ENCODE measurements around the gene PLEKHG3.

PLEKHG3 gene

DNA sequence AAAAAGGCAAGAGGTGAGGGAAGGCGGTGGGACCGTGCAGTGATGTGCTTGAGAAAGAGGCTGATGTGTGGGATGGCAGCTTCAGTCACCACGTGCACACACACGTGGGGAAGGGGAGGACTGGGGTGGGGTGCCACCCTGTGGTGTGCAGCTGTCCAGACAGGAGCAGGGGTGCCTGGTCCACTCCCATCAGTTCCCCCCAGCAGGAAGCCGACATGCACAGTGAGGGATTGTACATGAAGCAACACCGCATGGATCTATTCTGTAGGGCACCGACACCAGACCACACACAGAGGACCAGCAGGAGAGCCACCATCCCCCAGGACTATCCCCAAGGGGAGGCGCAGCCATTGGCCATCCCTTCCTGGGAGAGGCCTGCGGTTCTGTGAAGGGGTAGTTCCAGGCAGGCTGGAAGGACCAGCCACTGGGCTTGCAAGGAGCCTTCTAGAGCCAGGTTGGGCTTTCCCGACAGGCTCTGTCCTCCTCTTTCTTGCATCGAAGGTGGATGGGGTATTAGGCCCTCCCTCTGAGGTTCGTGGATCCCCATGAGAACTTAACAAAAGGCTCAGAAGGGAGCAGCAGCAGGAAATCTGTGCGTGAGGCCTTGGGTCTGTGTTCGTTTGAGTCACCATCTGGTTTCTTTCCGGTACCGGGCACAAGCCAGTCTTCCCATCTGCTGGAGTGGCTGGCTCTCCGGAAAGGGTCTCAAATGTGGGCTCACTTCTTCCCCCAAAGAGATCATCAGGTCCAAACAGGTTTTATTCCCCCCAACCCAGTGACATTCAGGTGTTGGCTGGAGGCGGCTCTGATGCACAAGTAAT lies 59.8 kb downstream of the PLEKHG3 start:
- no peak for DNase-seq (ENCODE audit: low read depth in 2 of 2)

DNA sequence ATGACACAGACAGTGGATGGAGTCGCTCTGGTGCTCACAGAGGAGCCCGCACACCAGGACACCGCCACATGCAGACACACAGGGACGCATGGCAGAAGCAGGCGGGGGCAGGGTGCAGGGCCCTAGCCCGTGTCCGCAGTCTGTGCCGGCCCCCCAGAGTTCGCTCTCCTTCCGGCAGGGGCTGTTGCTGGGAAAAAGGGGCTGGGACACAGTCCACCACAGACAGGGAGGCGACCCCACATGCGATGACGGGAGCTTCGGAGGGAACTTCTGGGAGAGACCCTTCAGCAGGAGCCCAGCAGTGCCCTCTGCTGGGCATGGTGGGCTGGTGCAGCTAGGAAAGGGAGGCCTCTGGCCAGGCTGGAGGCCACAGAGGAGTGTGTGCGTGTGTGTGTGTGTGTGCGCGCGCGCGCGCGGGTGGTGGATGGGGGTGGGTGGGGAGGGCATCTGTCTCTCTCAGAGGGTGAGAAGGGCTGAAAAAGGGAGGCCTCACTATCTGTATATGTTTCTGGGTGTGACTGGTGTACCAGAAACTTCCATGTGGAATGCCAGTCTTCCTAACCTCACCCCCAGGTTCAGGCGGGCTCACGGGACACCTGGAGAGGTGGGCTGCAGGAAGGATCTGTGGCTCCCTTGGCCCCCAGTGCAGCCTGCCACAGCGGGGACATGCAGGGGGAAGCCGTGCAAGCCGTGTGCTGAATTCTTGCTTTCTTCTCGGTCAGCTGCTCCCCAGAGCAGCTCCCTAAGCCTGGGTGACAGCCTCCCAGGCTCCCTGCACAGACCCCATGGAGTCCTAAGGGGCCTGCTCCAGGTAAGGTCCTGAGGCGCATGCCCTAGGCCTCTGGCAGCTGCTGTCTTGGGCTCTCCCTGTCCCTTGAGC lies 60.7 kb downstream of the PLEKHG3 start:
- peak; percentile 46 to 49 for DNase-seq (ENCODE audit: low read depth in 2 of 2)

DNA sequence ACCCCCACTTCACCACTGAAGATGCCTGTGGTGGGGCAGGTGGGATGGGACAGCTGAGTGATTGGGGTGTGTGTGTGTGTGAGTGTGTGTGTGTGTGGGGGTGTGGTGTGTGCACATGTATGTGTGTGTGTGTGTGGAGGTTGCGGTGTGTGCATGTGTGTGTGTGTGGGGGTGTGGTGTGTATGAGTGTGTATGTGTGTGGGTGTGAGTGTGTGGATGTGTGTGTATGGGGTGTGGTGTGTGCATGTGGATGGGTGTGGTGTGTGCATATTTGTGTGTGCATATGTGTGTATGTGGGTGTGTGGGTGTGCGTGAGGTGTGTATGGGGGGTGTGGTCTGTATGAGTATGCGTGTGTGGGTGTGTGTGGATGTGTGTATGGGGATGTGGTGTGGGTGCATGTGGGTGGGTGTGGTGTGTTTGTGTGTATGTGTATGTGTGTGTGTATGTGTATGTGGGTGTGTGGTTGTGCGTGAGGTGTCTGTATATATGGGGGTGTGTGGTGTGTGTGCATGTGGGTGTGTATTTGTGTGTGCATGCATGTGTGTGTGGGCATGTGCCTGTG lies 61.6 kb downstream of the PLEKHG3 start:
- DNase-seq (ENCODE audit: low read depth in 2 of 2), result no peak

DNA sequence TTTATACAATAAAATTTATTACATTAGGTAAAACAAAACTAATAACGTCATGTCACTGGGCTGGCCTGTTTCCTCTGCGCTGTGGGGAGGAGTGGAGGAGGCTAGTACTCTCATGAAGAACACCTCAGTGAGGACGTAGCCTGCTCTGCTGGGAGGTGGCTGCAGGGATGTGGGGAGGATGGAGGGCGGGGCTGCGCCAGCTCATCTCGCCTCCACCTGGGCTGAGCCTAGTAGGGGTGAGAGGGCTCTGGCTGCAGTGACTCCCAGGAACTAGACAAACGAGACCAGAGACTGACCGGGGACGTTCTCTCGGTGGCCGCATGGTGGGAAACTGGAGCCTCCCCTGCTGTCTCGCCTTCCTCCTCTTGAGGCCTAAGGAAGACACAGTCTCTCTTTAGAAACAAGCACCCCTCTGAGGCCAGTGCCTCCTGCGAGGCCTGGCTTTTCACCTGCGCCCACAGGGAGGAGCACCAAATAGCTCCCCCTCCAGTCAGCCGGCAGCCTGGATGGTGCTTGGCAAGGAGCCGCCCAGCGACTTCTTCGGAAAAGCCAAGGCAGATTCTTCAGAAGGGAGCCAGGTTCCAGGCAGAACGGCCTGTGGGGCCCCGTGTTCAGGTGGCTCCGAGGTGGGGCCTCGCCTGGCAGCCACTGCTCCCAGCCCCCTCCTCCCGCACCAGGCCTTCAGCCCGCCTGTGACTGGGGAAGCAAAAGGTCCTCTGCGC lies 62.4 kb downstream of the PLEKHG3 start:
- DNase-seq (ENCODE audit: low read depth in 2 of 2), result no peak

DNA sequence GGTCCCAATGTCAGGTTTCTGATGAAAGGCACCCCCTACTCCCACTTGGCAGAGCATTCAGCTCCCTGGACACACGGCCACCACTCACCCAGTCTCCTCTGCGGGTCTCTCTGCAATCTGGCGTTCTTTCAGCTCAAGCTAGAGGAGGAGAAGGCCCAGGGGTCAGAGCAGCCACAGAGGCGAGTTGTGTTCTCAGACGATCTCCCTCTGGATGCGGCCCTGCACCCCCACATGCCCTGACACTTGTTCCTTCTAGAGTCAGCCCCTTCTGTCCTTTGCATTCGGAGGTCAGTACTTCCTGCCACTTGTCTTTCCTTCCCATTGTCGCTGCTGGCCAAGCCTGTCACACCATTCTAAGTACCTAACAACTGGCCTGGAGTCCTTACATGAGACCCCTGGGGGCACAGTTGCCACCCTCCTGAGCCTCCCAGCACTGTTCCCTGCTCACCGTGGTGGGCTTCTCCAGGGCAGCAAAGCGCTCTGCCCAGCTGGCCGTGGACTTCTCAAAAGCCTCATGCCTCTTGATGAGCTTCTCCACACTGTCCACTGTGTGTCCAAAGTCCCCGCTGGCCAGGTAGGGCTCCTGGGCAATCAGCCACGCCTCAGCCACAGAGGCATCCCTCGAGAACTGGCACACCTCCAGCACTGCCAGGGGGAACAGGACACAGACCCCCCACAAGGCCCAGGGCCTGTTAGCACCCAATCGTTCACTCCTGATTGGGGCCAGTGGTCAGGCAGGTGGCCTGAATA lies 63.2 kb downstream of the PLEKHG3 start:
- DNase-seq (ENCODE audit: low read depth in 2 of 2), result no peak

DNA sequence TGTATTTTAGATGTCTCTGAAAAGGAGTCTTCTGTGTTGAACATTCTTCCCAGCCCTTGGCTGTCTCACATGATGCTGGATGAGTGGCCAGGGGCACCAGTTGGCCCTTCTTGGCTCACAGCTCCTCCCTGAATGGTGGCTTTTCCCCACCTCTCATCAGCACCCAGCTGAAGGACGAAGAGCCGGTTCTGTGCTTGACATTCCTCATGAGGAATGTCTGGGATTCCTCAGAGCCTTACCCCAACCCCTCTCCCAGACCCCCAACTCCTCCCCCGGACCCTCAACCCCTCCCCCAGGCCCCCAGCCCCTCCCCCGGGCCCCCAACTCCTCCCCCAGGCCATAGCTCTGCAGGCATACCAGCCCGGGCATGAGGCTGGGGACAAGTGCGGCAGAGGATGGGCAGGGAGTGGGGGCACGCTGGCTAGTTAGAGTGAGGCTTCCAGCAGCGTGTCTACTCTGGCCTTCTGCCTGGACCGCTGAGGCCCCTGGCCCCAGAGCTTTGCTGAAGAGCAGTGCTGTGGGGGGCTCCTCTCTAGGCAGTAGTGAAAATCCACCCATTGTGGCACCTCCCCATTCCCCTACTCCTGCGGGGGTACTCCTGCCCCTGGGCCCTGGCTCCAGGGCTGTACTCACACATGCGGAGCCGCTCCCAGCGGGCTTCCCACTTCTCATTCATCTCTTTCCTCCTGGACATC lies 64.3 kb downstream of the PLEKHG3 start:
- DNase-seq (ENCODE audit: low read depth in 2 of 2), result no peak

DNA sequence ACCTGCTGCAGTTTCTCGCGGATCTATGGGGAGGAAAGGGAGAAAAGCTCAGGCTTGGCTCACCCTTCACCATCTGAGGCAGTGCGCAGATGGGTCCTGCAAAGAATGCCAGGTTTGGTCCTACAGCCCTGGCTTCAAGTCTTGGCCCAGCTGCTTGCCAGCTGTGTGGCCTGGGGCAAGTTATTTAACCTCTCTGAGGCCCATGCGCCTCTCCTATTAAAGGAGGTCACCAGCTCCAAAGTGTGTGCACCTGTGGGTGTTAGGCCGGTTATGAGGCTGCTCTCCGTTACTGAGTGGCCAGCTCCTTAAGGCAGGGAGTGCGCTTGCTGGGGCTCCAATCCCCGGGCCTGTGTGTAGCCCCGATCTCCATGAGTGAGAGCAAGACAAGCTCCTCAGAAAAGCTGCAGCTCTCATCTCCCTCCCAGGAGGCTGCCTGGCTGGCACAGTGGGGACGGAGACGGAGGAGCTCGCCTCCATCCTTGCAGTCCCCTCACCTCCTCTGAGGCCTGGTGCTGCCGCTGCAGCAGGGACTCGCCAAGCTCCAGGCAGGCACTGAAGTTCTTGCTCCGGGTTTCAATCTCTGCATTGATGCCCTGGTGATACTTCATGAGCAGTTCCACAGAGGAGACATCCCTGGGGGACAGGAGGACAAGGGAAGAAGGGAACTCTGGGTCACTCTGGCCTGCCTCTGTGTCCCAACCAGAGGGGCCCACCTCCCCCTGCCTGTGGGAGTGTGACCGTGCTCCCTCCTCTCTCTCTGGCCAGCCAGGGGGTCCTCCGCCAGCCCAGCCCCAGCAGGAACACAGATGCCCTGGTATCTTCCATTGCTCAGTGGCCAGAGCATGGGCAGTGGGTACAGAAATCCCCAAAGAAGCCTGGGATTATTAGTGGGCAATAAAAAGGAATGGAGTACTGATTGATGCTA lies 65.1 kb downstream of the PLEKHG3 start:
- no peak for DNase-seq (ENCODE audit: low read depth in 2 of 2)

DNA sequence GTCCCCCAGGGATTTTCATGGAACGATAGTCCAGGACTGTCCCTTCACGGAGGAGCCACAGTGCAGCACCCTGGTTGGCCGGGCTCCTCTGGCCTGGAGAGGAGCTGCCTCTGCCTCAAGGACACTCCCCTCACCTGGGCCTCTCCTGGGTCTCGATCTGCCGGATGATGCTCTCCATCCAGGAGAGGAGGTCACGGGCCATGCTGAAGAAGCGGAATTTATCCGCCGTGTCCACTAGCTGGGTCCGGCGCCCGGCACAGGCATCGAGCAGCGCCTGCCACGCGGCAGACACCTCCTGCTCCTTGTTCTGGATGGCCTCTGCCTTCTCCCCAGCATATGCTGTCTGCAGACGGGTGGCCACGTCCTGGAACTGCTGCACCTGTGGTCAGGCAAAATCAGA lies 66.5 kb downstream of the PLEKHG3 start:
- DNase-seq (ENCODE audit: low read depth in 2 of 2), result no peak

DNA sequence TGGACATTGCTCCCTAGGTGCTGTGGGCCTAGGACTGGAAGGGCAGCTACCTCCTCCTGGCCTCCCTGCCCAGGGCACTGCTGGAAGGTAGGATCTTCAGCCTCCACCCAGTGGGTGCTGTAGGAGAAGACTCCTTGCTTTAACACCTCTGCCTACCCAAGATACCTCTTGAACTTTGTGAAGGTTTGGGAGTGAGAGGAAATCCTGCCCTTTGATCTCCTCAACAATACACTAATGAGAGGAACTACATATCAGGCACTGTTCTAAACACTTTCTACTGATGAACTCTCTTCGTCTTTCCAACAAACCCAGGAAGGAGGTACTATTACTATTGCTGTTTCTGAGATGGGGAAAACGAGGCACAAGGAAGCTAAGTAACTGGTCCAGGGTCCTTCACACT lies 66.9 kb downstream of the PLEKHG3 start:
- DNase-seq (ENCODE audit: low read depth in 2 of 2), result no peak

DNA sequence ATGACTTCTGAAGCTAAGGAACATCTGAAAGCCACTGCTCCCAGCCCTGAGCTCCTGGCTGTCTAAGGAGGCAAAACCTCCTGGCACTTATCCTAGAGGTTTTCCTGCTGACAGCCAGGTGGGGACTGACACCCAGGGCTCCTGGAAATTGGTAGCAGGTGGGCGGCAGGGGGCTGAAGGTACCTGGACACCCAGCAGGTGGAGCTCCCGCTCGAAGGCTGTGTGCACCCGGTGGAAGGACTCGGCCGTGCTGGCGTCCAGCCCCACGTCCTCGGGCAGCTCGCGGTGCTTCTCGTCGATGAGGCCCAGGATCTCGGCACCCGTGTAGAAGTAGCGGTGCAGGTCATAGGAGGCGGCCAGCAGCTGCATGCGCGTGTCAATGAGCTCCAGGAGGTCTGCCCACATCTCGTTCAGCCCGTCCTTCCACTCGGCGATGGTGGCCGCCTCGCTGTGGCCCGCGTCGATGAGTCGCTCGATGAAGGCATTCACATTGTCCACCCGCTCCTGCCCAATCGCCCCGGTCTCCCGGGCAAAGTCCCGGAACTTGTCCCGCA lies 68.2 kb downstream of the PLEKHG3 start:
- DNase-seq (ENCODE audit: low read depth in 2 of 2), result no peak

DNA sequence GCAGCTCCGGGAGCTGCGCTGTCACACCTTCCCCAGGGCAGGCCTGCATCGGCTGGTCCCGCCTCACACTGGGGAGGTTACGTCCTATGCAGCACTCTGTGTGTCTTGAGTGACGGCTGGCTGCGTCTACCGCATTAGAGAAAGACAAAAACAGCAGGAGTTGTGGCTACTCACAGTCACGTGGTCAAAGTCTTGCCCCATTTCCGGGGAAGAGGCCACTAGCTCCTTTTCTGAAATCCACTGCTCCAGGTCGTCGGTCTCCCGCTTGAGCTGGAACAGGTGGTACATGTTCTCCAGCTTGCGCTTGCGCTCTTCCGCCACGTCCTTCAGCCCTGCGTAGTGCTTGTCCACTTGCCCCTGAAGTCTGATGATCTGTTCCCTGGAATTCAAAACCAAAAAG lies 68.8 kb downstream of the PLEKHG3 start:
- DNase-seq (ENCODE audit: low read depth in 2 of 2), result no peak

DNA sequence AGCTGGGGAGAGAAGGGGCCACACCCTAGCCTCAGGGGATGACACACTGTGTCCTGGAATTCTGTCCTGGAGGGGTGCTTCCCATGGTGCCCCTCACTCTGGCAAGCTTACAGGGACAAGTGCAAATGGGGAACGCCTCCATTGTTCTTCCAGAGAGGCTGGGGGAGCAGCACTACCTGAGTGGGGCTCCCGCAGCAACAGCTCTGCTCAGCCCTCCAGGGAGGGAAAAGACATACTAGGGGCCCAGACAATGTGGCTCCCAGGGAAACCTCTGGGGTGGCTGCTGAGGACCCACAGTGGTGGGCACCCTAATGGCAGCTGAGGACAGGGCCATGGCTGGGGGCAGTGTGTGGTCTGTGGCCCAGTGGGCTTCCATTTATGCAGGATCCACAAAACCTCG lies 69.4 kb downstream of the PLEKHG3 start:
- DNase-seq (ENCODE audit: low read depth in 2 of 2), result no peak

DNA sequence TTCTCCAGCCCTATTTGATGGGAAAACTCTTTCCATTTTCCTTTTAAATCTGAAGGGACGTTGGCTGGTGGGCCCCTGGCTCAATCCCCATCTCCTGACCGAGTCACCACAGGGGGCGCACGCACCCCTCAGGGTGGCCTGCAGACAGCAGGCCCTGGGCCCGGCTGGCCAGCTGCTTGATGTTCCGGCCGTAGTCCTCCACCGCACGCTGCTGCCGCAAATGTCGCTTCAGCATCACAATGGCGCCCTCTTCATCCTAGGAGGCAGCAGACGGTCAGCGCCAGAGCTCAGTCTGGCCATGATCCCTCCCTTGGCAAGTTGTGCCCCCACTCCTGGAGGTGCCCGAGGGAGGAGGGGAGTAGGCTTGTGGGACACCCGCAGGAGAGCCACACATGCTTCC lies 70.0 kb downstream of the PLEKHG3 start:
- no peak for DNase-seq (ENCODE audit: low read depth in 2 of 2)

DNA sequence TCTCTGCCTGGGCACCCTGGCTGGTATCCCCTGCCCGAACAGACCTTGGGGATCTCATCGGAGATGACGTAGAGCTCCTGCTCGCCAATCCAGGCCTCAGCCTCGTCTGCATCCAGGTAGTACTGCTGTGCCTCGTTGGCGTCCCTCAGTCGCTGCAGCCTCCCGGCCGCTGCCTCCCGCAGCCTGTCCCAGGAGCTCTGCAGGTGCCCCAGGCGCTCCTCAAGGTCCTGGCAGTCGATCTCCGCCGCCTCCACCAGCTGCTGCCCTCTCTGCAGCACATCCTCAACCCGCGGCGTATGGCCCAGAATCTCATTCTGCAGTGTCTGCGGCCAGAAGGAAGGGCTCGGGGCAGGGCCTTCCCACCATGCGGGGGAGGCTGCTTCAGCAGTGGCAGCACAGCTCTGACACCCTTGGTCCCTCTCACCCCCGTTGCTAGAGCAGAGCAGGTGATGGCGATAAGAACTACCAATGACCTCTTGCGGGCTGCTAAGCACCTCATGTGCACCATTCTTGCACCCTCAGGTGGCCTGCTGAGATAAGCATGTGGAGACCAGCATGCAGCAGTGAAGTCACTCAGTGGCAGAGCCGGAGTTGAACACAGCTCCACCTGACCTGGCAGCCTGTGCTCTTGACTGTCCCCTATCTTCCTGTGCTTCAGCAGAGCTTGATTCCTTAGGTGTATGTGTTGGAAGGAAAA lies 71.0 kb downstream of the PLEKHG3 start:
- no peak for DNase-seq (ENCODE audit: low read depth in 2 of 2)

DNA sequence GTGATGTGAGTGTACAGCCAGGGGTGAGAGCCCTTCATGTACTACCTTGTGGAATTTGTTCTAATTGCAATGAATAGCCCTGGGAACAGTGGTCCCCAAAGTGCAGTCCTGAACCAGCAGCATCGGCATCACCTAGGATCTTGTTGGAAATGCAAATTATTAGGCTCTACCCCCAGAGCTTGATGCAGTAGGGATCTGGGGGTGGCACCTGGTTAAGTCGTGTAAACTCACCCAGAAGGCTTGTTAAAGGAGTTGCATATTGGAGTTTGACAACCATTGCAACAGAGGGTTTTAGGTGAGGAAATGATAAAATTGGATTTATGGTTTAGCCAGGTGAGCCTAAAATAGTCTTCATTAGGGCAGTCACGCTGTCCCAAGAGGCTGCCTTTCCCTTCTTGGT lies 73.2 kb downstream of the PLEKHG3 start:
- DNase-seq (ENCODE audit: low read depth in 2 of 2), result no peak

DNA sequence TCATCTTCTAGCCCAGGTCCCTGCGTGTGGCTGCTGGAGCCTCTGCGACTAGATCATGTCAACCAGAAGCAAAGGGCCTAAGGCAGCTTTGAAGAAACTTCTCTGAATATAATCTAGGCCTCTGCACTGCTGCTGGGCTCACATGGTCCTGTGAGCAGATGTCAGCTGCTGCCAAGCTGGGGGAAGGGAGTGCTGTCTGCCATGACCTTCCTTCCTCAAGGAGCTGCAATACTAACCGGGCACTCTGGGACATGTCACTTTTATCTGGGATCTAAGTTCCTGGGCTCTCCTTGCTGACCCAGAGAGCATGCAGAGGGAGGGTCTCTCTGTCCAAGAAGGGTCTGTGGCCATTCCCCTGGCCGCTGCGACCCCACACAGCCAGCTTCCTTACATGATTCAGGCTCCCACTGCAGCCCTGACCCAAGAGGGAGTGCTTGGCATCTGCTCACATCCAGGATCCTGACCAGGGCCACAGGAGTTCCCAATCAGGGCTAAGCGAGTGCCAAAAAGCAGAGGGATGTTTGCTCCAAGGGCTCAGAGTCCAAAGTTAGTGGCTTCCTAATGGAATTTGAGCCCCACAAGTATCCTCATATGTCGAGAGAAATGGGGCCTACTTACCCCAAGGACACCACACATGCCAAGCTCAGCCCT lies 74.0 kb downstream of the PLEKHG3 start:
- DNase-seq (ENCODE audit: low read depth in 2 of 2), result no peak

DNA sequence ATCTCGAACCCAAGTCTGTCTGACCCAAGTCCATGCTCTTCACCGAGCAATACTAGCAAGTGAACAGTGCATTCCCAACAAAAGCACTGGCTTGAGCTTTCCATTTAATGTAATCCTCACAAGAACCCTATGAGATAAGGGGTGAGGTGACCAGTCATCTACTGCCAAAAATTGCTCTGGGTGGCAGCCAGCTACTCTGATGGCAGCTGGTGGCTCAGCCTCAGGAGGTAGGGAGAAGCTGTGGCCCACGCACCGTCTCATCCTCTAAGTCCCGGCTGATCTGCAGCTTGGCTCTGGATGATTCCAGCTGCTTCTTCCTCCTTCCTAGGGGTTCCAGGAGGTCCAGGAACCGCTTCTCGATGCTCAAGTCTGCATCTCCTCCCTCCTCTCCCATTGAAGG lies 75.2 kb downstream of the PLEKHG3 start:
- no peak for DNase-seq (ENCODE audit: low read depth in 2 of 2)

DNA sequence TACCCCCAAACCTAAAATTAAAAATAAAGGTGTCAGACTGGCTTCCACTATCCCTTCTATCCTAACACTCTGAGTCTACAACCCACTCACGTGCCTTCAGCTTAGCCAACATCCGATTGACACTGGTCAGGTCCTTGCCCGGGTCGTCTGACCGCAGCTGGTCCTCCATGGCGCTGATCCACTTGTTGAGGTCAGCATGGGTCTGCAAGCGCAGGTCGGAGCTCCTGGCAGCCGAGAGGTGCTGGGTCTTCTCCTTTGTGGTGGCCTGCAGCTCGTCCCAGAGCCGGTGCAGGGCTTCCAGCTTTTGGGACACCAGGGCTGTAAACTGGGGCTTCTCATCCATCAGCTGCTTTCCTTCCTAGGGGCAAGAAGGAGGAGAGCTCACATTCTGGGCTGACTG lies 78.0 kb downstream of the PLEKHG3 start:
- no peak for DNase-seq (ENCODE audit: low read depth in 2 of 2)

Data from stimulated activated CD4-positive, alpha-beta T cell treated with anti-CD3 and anti-CD28 coated beads, Interleukin-4, amount 100 ng/mL, for 48 hours (primary cell).